ENCODE results near the gene SEC16B.

The SEC16B gene

DNA sequence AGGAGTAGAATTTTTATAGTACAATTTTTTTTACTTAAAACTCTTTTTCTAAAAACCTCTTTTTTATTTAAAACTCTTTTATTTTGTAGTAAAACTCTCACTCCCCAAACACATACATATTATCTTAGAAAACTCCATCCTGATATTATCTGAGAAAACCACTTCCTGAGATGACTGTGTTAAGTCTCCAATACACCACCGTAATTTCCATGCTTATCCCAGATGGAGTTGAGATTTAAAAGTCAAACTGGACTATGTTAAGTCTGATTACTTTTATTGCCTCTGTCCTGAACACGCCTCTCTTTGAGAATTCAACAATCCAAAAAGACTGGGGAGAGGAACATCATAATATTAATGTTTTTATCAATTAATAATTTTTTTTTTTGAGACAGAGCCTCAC lies 3.7 kb downstream of the SEC16B start:
- ChIA-PET POLR2A (no interaction called here), CTCF (no interaction called here)
- no peak for DNase-seq (ENCODE audit: extremely low spot score)
- TF ChIP-seq, protein P1, sequence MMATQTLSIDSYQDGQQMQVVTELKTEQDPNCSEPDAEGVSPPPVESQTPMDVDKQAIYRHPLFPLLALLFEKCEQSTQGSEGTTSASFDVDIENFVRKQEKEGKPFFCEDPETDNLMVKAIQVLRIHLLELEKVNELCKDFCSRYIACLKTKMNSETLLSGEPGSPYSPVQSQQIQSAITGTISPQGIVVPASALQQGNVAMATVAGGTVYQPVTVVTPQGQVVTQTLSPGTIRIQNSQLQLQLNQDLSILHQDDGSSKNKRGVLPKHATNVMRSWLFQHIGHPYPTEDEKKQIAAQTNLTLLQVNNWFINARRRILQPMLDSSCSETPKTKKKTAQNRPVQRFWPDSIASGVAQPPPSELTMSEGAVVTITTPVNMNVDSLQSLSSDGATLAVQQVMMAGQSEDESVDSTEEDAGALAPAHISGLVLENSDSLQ (IDR thresholded peaks at IDR 0.05), result no peak
- TF ChIP-seq BHLHE40 (IDR thresholded peaks at IDR 0.05; ENCODE audit: borderline replicate concordance) (no peak), CTBP1 (IDR thresholded peaks at IDR 0.05; ENCODE audit: borderline replicate concordance) (no peak), LEF1 (IDR thresholded peaks at IDR 0.05; ENCODE audit: borderline replicate concordance) (no peak), TARDBP (IDR thresholded peaks at IDR 0.05) (no peak), ELF4 (IDR thresholded peaks at IDR 0.05) (no peak), SP1 (IDR thresholded peaks at IDR 0.05) (no peak), FOXK2 (IDR thresholded peaks at IDR 0.05) (no peak), ARNT (IDR thresholded peaks at IDR 0.05) (no peak), L3MBTL2 (conservative IDR thresholded peaks at IDR 0.05) (no peak), NFRKB (IDR thresholded peaks at IDR 0.05) (no peak), FOXA1 (IDR thresholded peaks at IDR 0.05) (no peak)

DNA sequence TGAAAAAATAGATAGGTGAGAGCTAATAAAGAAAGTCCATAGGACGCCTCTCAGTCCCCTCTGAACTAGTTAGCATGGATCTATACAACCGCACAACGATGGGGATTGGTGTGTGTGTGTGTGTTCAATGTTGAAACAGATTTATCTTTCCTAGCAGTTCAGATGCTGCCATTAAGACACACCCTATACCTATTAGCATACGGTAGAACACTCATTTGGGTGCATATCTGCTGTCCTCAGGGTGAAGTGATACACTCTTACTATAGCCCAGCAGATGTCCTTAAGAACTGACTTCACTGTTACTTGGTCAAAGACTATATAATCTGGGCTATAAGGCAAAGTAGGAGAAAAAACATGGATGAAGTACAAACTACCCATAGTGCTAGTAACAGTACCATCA lies 4.6 kb downstream of the SEC16B start:
- DNase-seq (ENCODE audit: extremely low spot score), result no peak
- TF ChIP-seq L3MBTL2 (conservative IDR thresholded peaks at IDR 0.05) (no peak), ARNT (IDR thresholded peaks at IDR 0.05) (no peak), TARDBP (IDR thresholded peaks at IDR 0.05) (no peak), SUZ12 (IDR thresholded peaks at IDR 0.05) (no peak), SP1 (IDR thresholded peaks at IDR 0.05) (no peak), HDGF (IDR thresholded peaks at IDR 0.05; ENCODE audit: borderline replicate concordance) (no peak), FOXK2 (IDR thresholded peaks at IDR 0.05) (no peak), ZNF384 (IDR thresholded peaks at IDR 0.05) (no peak), FOXM1 (IDR thresholded peaks at IDR 0.05; ENCODE audit: borderline replicate concordance) (no peak), FOXA1 (IDR thresholded peaks at IDR 0.05) (no peak), CTBP1 (IDR thresholded peaks at IDR 0.05; ENCODE audit: borderline replicate concordance) (no peak), NFRKB (IDR thresholded peaks at IDR 0.05) (no peak), ELF4 (IDR thresholded peaks at IDR 0.05) (no peak), BHLHE40 (IDR thresholded peaks at IDR 0.05; ENCODE audit: borderline replicate concordance) (no peak), LEF1 (IDR thresholded peaks at IDR 0.05; ENCODE audit: borderline replicate concordance) (no peak)
- TF ChIP-seq, protein P1 (IDR thresholded peaks at IDR 0.05), result no peak
- CTCF ChIA-PET, result no interaction called here
- POLR2A ChIA-PET, result no interaction called here

DNA sequence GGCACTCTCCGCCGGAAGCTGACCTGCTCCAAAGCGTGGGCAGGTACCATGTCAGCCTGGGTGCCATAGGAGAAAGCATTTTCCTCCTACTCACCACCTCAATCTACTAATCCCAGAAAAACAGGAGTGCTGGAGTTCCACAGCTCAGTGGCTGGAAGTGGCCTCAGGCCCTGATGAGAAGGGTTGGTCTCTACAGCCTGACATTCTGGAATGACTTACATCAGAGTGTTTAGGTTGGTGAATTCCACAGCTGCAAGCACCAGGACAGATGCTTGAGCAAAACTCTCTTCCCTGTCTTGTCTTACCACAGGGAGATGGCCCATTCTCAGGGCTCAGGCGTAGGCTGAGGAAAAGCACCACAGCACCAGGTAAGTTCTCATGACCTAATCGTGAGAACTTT lies 5.5 kb downstream of the SEC16B start:
- DNase-seq (ENCODE audit: extremely low spot score), result no peak
- TF ChIP-seq LEF1 (IDR thresholded peaks at IDR 0.05; ENCODE audit: borderline replicate concordance) (no peak), HDGF (IDR thresholded peaks at IDR 0.05; ENCODE audit: borderline replicate concordance) (no peak), TARDBP (IDR thresholded peaks at IDR 0.05) (no peak), ELF4 (IDR thresholded peaks at IDR 0.05) (no peak), L3MBTL2 (conservative IDR thresholded peaks at IDR 0.05) (no peak), ZNF384 (IDR thresholded peaks at IDR 0.05) (no peak), NFRKB (IDR thresholded peaks at IDR 0.05) (no peak), FOXK2 (IDR thresholded peaks at IDR 0.05) (no peak), SP1 (IDR thresholded peaks at IDR 0.05) (no peak), CTBP1 (IDR thresholded peaks at IDR 0.05; ENCODE audit: borderline replicate concordance) (no peak), BHLHE40 (IDR thresholded peaks at IDR 0.05; ENCODE audit: borderline replicate concordance) (no peak), FOXA1 (IDR thresholded peaks at IDR 0.05) (no peak), SUZ12 (IDR thresholded peaks at IDR 0.05) (no peak)
- TF ChIP-seq, protein P1 (IDR thresholded peaks at IDR 0.05), result no peak
- CTCF ChIA-PET, result no interaction called here
- POLR2A ChIA-PET, result no interaction called here

DNA sequence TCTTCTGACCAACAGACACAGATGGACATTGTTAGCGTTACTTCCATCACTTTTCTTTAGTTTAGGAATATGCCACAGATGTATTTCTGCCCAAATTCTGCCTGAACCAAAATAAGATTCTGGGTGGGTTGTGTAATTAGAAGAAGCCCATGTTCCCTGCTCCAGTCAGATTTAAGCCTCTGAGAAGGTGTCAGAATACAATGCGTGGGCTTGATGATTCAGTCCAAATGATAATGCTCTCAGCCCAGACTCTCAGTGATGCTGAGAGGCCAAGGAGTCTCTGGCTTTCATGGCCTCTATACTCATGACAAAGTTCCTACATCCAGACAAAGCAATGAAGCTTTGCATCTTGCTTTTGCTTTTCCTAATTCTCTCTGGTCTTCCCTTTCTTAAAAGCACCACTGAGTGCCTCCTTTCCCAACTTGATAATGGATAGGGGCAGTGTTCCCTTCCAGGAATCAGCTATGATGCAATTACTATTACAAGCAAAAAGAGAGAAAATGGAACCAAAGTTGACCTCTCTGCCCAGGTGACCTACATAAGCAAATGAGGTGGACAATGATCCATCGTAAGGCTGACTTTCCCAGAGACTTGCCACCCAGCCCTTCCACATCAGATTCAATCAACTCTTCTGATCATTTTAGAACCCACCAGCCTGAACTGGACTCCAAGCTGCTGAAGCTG lies 8.8 kb downstream of the SEC16B start:
- DNase-seq (ENCODE audit: extremely low spot score), result no peak
- CTCF ChIA-PET, result no interaction called here
- POLR2A ChIA-PET, result no interaction called here
- TF ChIP-seq, protein P1 (IDR thresholded peaks at IDR 0.05), result no peak
- TF ChIP-seq LEF1 (IDR thresholded peaks at IDR 0.05; ENCODE audit: borderline replicate concordance) (no peak), ZNF384 (IDR thresholded peaks at IDR 0.05) (no peak), FOXA1 (IDR thresholded peaks at IDR 0.05) (no peak), ELF4 (IDR thresholded peaks at IDR 0.05) (no peak), SUZ12 (IDR thresholded peaks at IDR 0.05) (no peak), CTBP1 (IDR thresholded peaks at IDR 0.05; ENCODE audit: borderline replicate concordance) (no peak), FOXM1 (IDR thresholded peaks at IDR 0.05; ENCODE audit: borderline replicate concordance) (no peak), L3MBTL2 (conservative IDR thresholded peaks at IDR 0.05) (no peak), TARDBP (IDR thresholded peaks at IDR 0.05) (no peak), NFRKB (IDR thresholded peaks at IDR 0.05) (no peak), BHLHE40 (IDR thresholded peaks at IDR 0.05; ENCODE audit: borderline replicate concordance) (no peak), FOXK2 (IDR thresholded peaks at IDR 0.05) (no peak), HDGF (IDR thresholded peaks at IDR 0.05; ENCODE audit: borderline replicate concordance) (no peak), ARNT (IDR thresholded peaks at IDR 0.05) (no peak), SP1 (IDR thresholded peaks at IDR 0.05) (no peak)

DNA sequence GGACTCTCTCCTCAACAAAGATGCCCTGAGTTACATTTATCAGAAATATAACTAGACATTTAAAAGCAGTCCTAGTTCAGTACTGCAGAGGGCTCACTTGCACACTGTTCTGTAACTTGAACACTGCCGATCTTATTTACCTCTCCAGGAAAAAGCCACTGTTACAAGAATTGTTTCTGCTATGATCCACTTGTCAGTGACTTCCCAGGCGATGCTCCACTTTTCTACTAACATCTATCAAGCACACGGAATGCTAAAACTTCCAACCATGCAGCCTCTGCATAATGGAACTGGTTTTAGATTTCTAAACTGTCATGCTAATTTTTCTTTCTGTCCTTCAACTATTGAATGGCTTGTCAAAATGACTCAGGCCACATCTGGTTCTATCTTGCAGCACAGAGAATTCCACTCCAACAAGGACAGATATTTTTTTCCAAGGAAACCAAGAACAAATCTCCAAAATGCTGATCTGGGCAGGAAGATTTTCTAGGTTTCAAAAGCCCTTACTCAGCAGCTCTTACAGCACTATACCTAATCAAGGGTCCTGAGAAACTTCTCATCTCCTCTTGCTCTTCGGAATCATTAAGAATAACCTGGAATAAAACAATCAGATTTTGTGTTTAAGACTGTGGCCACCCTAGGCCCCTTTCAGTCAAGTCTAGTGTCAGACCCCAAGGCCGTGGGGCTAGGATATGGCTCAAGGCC lies 9.9 kb downstream of the SEC16B start:
- ChIA-PET CTCF (no interaction called here), POLR2A (no interaction called here)
- TF ChIP-seq FOXA1 (IDR thresholded peaks at IDR 0.05), result no peak
- TF ChIP-seq ELF4 (IDR thresholded peaks at IDR 0.05), result no peak
- TF ChIP-seq, protein P1 (IDR thresholded peaks at IDR 0.05), result no peak
- no peak for TF ChIP-seq FOXM1 (IDR thresholded peaks at IDR 0.05; ENCODE audit: borderline replicate concordance)
- no peak for TF ChIP-seq FOXK2 (IDR thresholded peaks at IDR 0.05)
- TF ChIP-seq SUZ12 (IDR thresholded peaks at IDR 0.05), result no peak
- no peak for TF ChIP-seq BHLHE40 (IDR thresholded peaks at IDR 0.05; ENCODE audit: borderline replicate concordance)
- TF ChIP-seq HDGF (IDR thresholded peaks at IDR 0.05; ENCODE audit: borderline replicate concordance), result no peak
- peak; percentile 36 for DNase-seq (ENCODE audit: extremely low spot score)

Data from HEK293T (cell line).